CD4-positive, CD25-positive, alpha-beta regulatory T cell (primary cell): ENCODE results near the gene COL6A3. TPM values are rescaled to one million over a fixed set of nuclear protein-coding genes. Genes with fewer than 3 reads are reported as not detected.

Experiments used
- ATAC-seq, 2 donors: fragments of 150-1000 bp; cut with Tn5 transposase; one replicate each; pipeline ENCODE4 v1.10.0; 2021; ENCODE audit warnings: low read depth in 2 of 2, moderate number of reproducible peaks in 2 of 2, moderate library complexity in 1 of 2
- DNase-seq, 3 donors: peaks; one replicate each; pipeline versions ENCODE4 v3.0.0 to v3.0.0-alpha.2; 2012 to 2022; ENCODE audit warnings: mixed read lengths in 1 of 3
- H3K27ac ChIP-seq: one replicate; pipeline ENCODE4 v1.7.0; 2013; ENCODE audit warnings: mild to moderate bottlenecking, low read length; ENCODE audit not compliant: insufficient read depth, poor library complexity, severe bottlenecking
- H3K27me3 ChIP-seq: one replicate; pipeline ENCODE4 v1.7.0; 2013; ENCODE audit warnings: low read length; ENCODE audit not compliant: control insufficient read depth, insufficient read depth
- H3K36me3 ChIP-seq: one replicate; pipeline ENCODE4 v1.7.0; 2013; ENCODE audit warnings: mild to moderate bottlenecking, low read length, moderate library complexity; ENCODE audit not compliant: control insufficient read depth, insufficient read depth
- H3K4me1 ChIP-seq: 2 replicates; pipeline ENCODE4 v1.7.0; 2013; ENCODE audit warnings: mild to moderate bottlenecking, low read length; ENCODE audit not compliant: insufficient read depth, control insufficient read depth, poor library complexity, severe bottlenecking
- H3K4me3 ChIP-seq: one replicate; pipeline ENCODE4 v1.7.0; 2013; ENCODE audit warnings: low read depth, mild to moderate bottlenecking, low read length, moderate library complexity
- H3K9me3 ChIP-seq, 2 experiments: 1 replicate in 1 of 2; 2 replicates in 1 of 2; pipeline ENCODE4 v1.7.0; 2013; ENCODE audit warnings: low read length in 2 of 2, mild to moderate bottlenecking in 1 of 2, moderate library complexity in 1 of 2; ENCODE audit not compliant: control insufficient read depth in 2 of 2
- H3K27ac Mint-ChIP-seq, 3 donors: one replicate each; pipeline ENCODE4 v1.8.0; 2020 to 2022; ENCODE audit warnings: mild to moderate bottlenecking in 3 of 3, mixed read lengths in 3 of 3, moderate library complexity in 2 of 3
- H3K27me3 Mint-ChIP-seq: one replicate; pipeline ENCODE4 v1.8.0; 2022; ENCODE audit warnings: mild to moderate bottlenecking, mixed read lengths
- H3K36me3 Mint-ChIP-seq: one replicate; pipeline ENCODE4 v1.8.0; 2020; ENCODE audit warnings: mixed read lengths
- H3K4me1 Mint-ChIP-seq, 4 donors: one replicate each; pipeline ENCODE4 v1.8.0; 2020 to 2022; ENCODE audit warnings: mixed read lengths in 4 of 4, mild to moderate bottlenecking in 1 of 4
- H3K4me3 Mint-ChIP-seq, 4 donors: one replicate each; pipeline ENCODE4 v1.8.0; 2020 to 2022; ENCODE audit warnings: mild to moderate bottlenecking in 4 of 4, mixed read lengths in 4 of 4, moderate library complexity in 3 of 4
- H3K9me3 Mint-ChIP-seq, 7 donors: one replicate each; pipeline ENCODE4 v1.8.0; 2020 to 2022; ENCODE audit warnings: mixed read lengths in 7 of 7, mild to moderate bottlenecking in 3 of 7, moderate library complexity in 2 of 7
- polyA plus RNA-seq, 4 donors: library from polyadenylated mRNA; unstranded; fragments of 300-500 nt; fragmentation: Illumina TruSeq; gene quantifications; one replicate each; pipeline ENCODE4 v1.2.3, GENCODE V29; 2021
- total RNA-seq: library from RNA; stranded (reverse); gene quantifications from one replicate; pipeline ENCODE4 v1.2.3, GENCODE V29; 2022

COL6A3 gene
- total and polyA plus RNA-seq, 5 donors from 2014 or later, result 0.18 to 3.4 (median 0.82) TPM

GRCh38 chr2:237276716-237277490, 137.1 kb downstream of the COL6A3 start:
- Histone ChIP-seq H3K4me1 (no peaks in the 10 kb centered on the region), H3K36me3 (no peaks in the 10 kb centered on the region), H3K9me3 (no peaks in the 10 kb centered on the region), H3K27ac (no peak overlapping the region), H3K27me3 (peaks cover 6% of the 10 kb centered on the region), H3K4me3 (no peak overlapping the region)
- no peaks in the 10 kb centered on the region for H3K36me3 Mint-ChIP-seq
- no peak overlapping the region for H3K27ac Mint-ChIP-seq
- H3K4me3 Mint-ChIP-seq, result no peak overlapping the region
- H3K27me3 Mint-ChIP-seq, result peaks cover 14% of the 10 kb centered on the region
- no peak for ATAC-seq
- peaks cover 0 to 5% (median 0%) of the 10 kb centered on the region in 7 donors for H3K9me3 Mint-ChIP-seq
- H3K4me1 Mint-ChIP-seq, result no peaks in the 10 kb centered on the region
- DNase-seq, result no peak

Other genes starting within 250 kb of the COL6A3 start
- gene MLPH, start 73.1 kb upstream of the COL6A3 start, total RNA-seq, result 0.47 TPM
- not detected for gene MLPH, start 73.1 kb upstream of the COL6A3 start, polyA plus RNA-seq
- gene PRLH, start 152.4 kb upstream of the COL6A3 start, total RNA-seq, result not detected
- not detected for gene PRLH, start 152.4 kb upstream of the COL6A3 start, polyA plus RNA-seq
- gene RAB17, start 176.6 kb upstream of the COL6A3 start, total RNA-seq, result not detected
- gene RAB17, start 176.6 kb upstream of the COL6A3 start, polyA plus RNA-seq, result not detected
- 183 TPM for gene LRRFIP1, start 213.4 kb upstream of the COL6A3 start, total RNA-seq
- 100 to 1,000 TPM in 1 of 4 donors, 10 to 100 TPM in 3; 69.4 to 107 (median 77.1) TPM for gene LRRFIP1, start 213.4 kb upstream of the COL6A3 start, polyA plus RNA-seq